HuH-7 (cell line): Measurements from ENCODE around the gene MYO1G.

ENCODE experiments used
- DNase-seq: peaks from one replicate; pipeline ENCODE4 v3.0.0; 2011; ENCODE audit warnings: low spot score

MYO1G gene

DNA sequence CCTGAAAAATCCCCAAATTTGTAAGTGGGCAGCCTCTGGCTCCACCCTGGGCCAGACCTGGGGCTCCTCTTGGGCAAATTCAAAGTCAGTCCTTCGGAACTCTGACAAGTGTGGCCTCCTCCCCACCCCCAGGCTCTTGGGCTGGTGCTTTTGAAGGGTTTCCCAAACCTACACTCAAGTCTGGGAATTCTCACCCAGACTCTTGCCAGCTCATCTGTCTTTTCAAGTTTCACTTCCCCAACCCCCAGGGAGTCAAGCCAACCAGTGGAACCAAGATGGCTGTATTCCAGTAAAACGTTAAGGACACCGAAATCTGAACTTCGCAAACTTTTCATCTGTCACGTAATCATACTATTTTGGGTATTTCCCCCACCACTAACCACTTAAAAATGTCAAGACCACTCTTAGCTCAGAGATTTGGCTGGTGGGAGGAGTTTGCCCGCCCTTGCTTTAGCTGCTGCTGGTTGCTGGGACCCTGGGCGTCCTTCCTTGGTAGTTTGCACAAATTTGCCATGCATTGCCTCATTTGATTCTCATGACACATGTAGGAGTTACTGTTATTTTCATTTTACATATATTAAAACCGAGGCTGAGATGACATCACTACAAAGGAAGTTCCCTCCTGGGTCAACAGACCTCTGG, 1.7 kb upstream of the MYO1G start:
- DNase-seq = no peak

DNA sequence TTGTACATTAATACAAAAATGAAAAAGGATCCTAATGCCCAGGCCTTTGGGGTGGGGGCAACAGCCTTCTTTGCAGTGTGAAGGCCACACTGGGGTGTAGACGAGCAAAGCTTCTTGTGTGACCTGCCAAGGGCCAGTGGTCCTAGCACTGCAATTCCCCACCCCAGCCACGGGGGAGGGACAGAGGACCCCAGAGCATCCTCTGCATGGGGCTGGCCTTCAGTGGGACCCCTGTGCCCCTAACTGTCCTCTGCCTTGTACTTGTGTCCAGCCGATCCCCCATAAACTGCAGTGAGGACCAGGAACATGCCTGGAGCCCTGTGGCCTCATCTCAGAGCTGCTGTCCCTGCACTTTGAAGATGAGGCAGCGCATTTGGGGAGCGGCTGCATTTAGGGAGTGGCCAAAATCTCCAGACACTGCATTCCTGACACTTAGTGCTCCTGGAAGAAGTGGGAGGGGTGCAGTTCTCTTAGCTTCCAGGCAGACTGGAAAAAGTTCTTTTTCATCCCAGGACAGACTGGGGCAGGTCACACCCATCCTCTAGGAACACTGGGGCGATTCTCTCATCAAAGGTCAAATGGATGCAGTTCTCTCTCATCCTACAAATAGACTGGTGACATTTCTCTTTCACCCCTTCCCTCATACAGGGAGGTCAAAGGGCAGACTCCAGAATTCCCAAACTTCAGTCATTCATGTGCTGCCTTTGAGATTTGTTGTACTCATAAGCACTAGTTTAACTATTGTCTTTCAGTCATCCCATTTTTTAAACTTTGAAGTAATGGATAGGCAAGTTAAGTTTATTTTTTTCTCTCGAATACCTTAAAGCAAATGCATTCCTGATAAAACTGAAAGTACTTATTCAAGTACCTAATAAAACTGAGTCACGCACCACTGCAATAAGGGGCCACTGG, 922 bp upstream of the MYO1G start:
- DNase-seq = no peak

DNA sequence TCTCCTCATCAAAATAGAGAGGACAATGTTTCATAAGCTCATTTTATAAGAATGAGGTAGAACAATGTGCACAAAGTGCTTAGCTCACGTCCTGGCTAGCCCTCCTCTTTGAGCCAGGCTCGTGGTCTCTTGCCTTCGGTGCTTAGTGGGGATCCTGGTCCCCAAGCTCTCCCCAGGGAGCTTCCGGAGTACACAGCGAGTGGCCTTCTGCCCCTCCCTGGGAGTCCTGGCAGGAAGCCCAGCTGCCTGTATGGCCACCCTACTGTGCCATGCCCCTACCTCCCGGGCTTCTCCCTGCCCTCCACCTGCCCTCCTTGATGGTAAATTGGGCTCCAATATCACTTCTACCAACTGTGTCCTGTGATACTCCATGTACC, 868 bp downstream of the MYO1G start:
- DNase-seq = no peak

DNA sequence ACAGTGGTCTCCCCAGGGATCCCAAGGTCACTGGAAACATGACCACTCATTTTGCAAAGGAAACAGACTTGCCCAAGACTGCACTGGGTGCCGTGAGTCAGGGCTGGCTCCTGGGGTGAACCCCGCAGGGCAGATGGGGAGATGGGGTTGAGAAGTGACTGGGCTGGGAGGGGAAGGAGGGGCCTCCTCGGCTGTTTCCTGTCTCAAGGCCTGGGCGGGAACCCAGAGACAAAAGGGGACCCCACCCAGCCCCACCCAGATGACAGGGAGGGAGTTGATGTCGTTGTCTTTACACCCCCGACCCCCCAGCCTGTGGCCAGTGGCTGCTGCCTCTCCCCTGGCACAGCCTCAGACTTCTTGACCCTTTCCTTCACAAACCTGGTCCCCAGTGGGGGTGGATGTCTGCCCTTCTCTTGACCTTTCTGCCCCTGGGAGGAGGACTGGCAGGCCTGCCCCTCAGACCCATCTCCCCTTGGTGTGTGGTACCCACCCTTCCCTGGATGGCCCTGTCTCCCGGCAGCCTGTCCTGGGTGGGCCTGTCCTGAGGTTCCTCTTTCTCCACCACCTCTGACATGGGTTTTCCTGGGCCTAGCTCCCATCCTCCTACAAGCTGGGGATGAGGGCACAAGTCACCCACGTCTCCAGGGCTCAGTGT, 1.4 kb downstream of the MYO1G start:
- no peak for DNase-seq

DNA sequence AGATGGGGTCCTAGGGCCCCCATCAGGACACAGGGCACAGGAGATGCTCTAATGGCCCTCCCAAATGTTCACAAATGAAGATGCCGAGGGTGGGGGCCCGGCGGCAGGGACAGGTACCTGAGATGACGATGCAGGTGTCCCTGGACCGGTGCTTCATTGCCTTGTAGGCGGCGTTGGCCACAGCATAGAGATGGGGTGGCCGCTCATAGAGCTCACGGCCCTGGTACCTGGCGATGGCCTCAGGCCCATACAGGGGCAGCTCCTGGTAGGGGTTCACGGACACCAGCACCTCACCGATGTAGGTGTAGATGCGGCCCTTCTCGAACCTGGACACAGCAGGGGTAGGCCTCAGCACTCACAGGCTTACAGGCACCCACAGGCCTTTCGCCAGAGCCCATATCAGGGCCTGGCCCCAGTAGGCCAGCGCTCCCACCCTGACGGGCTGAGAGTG, 2.0 kb downstream of the MYO1G start:
- no peak for DNase-seq

DNA sequence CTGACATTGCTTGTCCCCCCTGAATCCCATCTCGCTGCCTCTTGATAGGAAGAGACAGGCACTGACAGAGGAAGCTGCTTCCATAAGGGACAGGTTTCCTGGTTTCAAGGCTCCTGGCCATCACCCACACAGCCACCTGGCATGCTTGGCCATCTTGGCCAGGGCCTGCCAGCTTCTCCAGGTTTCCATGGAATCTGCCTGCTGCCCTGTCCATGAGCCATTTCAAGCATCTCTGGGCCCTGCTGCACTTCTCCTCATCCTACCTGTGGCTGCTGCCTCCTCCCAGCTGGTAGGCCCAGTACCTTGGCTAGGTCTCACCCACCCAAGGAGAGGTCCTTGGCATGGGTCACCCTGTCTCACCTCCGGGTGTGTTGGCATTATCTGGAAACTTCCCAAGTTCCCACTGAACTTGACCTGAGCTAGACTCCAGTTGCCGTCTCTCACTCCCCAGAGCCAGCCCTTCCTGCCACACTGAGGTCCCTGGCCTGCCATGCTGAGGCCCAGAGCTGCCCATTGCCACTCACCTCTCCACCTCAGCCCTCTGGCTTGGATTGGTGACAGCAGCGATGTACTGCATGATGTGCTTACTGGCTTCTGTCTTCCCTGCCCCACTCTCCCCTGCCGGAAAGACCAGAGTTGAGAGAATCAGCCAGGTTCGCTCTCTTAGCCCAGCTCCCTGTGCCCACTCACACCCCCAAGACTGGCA, 2.6 kb downstream of the MYO1G start:
- no peak for DNase-seq

DNA sequence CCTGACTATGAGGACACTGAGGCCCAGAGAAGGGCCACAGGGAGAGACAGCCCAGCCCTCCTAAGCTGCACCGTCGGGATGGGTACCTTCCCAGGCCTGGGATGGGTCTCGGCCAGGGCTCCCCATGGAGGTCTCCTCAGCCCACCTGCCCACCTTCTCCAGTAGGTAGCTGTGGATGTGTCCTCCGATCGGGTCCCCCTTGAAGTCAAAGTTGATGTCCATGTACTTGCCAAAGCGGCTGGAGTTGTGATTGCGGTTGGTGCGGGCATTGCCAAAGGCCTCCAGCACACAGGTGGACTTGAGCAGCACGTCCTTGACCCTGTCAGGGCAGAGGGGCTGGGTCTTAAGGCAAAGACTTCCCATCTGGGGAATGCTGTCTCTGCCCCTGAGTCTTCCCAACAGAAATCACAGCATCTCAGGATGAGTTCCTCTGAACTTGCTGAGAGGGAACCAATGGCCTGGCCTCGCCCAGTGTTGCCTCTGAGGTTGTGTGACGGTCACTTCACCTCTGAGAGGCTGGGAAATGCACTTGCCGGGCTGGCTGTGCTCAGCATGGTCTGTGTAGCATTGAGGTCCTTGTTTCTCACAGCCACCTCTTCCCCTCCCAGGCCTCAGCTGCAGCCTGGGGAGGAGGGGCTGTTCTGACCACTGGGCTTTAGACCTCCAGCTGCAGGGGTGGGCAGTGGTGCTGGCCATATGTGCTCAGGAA, 3.3 kb downstream of the MYO1G start:
- no peak for DNase-seq

DNA sequence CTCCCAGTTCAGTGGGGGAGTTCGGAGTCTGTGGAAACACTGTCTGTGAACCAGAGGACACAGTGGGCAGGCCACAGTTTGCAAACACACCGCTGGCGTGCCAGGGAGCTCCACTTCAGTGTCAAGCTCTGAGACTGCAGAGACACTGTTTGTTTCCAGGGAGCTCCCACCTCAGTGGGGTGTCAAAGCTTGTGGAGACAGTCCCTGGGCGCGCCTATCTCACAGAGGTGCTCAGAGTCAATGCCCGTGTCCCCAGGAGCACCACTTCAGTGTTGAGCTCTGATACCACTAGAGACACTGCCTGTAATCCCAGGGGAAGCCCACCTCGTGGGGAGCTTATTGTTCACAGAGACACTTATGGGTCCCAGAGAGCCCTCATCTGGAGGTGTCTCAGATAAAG, 4.3 kb downstream of the MYO1G start:
- no peak for DNase-seq

DNA sequence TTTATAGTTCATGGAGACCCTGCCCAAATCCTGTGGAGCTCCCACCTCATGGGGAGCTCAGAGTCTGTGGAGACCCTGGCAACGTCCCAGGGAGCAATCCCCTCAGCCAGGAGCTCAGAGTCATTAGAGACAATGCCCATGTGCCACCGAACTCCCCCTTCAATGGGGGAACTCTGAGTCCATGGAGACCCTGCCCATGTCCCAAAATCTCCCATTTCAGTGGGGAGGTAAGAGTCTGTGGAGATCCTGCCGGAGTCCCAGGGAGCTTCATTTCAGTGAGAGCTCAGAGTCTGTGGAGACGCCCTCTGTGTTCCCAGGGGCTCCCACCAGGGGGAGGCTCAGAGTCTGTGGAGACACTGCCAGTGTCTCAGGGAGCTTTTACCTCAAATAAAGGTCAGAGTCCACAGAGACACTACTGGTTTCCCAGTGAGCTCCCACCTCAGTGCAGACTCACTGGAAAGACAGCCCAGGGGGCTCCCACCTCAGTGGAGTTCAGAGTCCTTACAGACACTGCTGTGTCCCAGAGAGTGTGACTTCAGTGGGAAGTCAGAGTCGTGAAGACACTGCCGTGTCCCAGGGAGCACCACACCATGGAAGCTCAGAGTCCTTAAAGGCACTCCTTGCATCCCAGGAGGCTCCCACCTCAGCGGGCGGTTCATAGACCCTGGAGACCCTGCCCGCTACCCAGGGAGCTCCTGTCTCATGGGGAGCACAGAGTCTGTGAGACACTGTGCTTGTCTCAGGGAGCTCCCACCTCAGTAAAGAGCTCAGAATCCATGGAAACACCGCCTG, 5.0 kb downstream of the MYO1G start:
- DNase-seq = peak; percentile 79

DNA sequence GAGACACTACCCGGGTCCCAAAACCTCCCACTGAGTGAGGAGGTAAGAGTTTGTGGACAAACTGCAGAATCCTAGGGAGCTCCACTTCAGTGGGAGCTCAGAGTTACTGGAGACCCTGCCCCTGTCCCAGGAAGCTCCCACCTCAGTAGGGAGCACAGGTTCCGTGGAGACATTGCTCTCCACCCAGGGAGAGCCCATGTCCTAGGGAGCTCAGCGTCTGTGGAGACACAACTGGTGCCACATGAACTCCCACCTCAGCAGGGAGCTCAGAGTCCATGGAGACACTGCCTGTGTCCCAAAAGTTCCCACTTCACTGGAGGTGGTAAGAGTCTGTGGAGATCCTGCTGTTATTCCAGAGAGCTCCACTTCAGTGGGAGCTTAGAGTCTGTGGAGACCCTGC, 6.3 kb downstream of the MYO1G start:
- DNase-seq = no peak

DNA sequence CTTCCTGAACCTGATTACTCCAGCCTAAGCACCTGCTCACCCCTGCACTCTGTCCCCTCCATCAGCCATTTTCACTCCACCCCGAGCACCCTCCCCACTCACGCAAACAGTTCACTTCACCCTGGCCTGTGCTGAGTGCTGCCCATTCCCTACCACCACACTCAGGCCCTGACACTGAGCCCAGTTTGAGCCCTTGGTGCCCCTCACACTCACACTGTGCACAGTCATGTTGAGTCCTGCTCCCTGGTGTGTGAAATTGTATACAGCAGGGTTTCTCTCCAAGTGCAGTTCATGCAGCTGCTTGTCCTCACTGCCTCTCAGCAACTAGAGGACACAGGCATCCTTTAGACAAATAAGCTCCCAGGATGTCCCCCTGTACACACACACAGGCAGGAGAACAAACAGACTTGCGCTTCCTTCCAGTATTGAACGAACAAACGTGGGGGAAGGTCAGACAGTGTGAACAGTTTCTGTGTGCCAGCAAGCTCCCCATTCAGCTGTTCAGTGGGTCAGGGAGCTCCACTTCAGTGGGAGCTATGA, 6.8 kb downstream of the MYO1G start:
- no peak for DNase-seq

DNA sequence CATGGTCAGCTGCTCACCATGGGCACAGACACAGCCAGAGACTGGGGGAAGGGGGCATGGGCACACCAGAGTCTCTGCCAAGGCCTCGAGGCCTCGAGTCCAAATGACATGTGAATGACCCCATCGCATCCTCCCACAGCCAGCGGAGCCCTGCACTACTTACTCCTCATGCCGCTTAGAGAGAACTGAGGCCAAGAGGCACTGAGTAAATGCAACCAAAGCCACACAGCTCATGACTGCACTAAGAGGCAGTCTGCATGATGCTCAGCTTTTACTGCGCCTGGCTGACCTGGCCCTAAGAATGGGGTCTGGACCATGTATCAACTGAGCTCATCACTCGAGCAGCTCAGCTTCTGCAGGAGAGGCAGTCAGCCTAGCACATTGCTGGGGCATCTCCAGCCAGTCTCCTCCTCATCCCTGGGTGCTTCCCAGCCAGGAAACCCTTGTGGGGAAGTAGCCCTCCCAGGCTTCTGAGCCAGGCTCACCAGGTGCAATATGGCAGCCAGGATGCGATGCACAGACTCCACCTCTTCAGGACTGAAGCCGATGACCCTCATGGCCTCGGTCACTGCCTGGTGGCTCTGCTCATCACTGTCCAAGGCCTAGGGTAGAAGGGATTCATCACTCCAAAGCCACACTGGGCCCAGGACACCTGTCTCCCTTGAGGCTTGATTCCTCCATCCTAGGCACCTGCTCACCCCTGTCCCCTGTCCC, 7.5 kb downstream of the MYO1G start:
- DNase-seq = no peak

DNA sequence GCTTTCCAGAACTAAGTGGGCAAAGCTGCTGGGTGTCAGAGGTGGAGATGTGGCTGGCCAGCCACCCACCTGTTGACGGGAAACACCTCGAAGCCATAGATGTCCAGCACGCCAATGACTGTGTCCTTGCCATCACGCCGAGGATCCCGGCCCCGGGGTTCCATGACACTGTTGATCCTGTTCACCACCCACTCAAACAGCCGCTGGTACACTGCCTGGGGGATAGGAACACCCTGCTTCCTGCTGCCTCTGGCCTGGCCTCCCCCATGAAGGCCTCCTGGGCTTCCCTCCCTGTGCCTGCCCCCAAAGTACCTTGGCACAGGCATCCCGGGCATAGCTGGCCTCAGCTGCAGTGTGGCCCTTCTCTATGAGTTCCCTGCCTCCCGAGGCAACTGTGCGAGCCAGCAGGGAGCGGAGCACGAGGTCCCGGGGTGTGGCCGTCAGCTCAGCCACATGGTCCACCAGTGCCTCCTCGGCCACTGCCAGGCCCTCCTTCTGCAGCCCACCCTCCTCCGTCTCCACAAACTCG, 8.2 kb downstream of the MYO1G start:
- DNase-seq = no peak

DNA sequence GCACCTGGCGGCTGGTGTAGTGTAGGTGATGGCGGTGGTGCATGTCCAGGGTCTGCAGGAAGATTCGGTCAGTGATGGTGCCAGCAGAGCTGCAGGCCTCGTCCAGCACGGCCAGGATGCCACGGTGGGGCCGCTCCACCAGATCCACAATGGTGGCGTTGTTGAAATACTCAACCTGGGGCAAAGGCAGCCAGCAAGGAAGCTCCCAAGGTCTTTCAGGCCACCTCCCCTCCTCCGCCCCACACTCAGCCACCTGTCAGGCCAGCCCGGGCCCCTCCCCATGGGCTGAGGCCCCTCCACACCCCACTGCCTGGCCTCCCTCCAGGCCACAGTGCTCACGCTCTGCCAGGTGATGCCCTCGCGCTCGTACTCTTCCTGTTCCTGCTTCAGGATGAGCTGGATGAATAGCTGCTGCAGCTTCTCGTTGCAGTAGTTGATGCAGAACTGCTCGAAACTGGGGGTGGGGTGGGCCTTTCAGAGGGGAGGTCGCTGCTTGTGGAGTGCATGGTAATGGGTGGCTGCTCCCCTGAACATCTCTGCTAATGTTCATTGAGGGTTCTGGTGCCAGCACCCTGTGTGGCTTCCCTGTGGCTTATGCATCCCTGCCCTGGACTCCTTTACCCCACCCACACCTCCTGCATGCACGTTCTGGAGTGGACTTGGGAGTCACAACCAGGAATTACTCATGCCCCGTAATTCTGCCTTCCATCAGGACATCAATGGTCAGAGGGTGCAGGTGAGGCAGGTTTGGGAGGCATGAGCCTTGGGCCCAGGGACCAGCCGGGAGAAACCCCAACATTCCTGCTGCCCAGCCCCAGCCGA, 8.9 kb downstream of the MYO1G start:
- no peak for DNase-seq

DNA sequence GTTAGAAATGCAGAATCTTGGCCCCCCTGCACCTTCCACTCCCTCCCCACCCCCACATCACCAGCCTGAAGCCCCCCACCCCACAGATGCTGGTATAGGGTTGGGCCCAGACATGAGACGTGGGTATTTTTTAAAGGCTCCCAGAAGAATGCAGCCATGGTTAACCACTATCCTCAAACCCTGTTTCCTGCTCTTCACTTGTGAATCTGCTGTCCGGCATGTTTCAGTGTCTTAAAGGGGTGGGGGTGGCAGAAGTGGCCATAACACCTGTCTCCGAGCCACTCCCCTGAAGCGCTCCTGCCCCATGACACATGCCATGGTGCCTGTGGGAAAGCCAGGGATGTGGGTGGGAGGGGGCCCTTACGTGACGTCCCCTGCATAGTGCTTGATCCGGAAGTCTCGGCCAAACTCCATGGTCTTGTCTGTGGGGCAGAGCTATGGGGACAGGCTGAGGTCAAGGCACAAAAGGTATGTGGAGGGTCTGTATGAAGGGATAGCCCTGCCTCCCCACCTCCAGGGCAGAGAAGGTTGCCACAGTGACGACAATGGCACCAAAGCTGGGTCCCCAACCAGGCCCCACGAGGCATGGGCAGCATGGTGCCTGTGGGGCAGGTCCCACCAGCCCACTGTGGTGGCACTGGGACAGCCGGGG, 9.6 kb downstream of the MYO1G start:
- DNase-seq = no peak

DNA sequence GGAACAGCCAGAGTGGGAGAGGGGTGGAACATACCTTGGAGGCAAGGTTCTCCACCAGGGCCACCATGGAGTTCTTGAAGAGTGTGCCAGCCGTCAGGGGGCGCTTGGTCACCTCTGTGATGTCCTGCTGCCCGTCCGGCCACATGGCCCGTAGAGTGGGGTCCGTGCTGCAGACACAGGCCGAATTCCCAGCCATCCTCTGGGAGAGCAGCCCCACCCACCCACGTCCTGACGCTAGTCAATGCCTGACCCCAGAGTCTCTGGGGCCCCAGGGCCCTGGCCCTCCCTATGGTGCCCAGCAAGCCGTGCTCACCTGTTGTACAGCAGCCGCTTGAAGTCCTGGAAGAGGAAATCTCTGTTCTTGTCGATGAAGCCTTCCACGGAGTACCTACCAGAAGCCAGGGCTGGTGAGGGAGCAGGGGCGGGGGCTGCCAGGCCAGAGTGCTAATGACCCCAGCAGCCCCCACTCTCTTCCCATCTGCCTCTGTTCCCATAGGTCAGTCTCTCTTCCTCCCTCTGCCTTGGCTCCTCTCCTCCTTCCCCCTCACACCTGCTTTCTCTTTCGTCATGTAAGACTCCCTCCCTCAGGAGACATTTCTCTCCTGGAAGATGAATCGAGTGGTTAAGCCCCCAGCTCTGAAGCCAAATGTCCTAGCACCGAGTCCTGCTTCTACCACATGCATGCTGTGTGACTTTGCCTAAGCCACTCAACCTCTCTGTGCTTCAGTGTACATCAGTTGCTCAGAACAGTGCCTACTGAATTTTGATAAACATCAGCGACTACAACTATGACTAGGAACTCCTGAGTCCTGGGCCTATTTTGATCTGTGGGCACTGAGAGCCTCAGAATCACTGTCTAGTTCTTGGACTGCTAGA, 11.0 kb downstream of the MYO1G start:
- DNase-seq = peak; percentile 91
